OCI-LY1 (cell line): Measurements from ENCODE around the gene NOTCH4.
A peak's percentile ranks its signal among the peaks of the same experiment; 100 is the strongest.

Experiments
- H2AFZ ChIP-seq: fragments of 200-600 bp; sonication (generic), shearing (Covaris generic); 2 replicates; pipeline ENCODE4 v1.6.0; 2014; ENCODE audit warnings: antibody characterized with exemption, mild to moderate bottlenecking, low read length
- H3F3A ChIP-seq: fragments of 200-600 bp; sonication (generic), shearing (Covaris generic); 2 replicates; pipeline ENCODE4 v1.6.0; 2014; ENCODE audit warnings: mild to moderate bottlenecking, antibody characterized with exemption, low read length, moderate library complexity; ENCODE audit not compliant: insufficient read depth
- H3K27ac ChIP-seq: fragments of 200-600 bp; sonication (generic); 2 replicates; pipeline ENCODE4 v1.5.1; 2014; ENCODE audit warnings: low read length, mixed run types, mild to moderate bottlenecking, low read depth; ENCODE audit not compliant: poor library complexity, severe bottlenecking
- H3K27me3 ChIP-seq: fragments of 200-600 bp; sonication (generic); 2 replicates; pipeline ENCODE4 v1.6.0; 2014; ENCODE audit warnings: antibody characterized with exemption, mild to moderate bottlenecking, low read length, moderate library complexity; ENCODE audit not compliant: insufficient read depth
- H3K36me3 ChIP-seq: fragments of 200-600 bp; sonication (generic); 2 replicates; pipeline ENCODE4 v1.6.1; 2014; ENCODE audit warnings: mild to moderate bottlenecking, antibody characterized with exemption, low read length, moderate library complexity, mixed read lengths; ENCODE audit not compliant: insufficient read depth
- H3K4me1 ChIP-seq: fragments of 200-600 bp; sonication (generic); 2 replicates; pipeline ENCODE4 v1.5.1; 2014; ENCODE audit warnings: mild to moderate bottlenecking, low read length, moderate library complexity; ENCODE audit not compliant: insufficient read depth, severe bottlenecking
- H3K4me2 ChIP-seq: fragments of 200-600 bp; sonication (generic), shearing (Covaris generic); 2 replicates; pipeline ENCODE4 v1.6.1; 2014; ENCODE audit warnings: low read length
- H3K4me3 ChIP-seq: fragments of 200-600 bp; sonication (generic); 2 replicates; pipeline ENCODE4 v1.5.1; 2014; ENCODE audit warnings: low read length, low read depth, mild to moderate bottlenecking, mixed read lengths; ENCODE audit not compliant: poor library complexity, severe bottlenecking
- H3K79me2 ChIP-seq: fragments of 200-600 bp; shearing (Covaris generic); 2 replicates; pipeline ENCODE4 v1.6.1; 2016; ENCODE audit warnings: mixed run types, low read length, mixed read lengths; ENCODE audit not compliant: insufficient read depth
- H3K9ac ChIP-seq: fragments of 200-600 bp; sonication (generic), shearing (Covaris generic); 2 replicates; pipeline ENCODE4 v1.6.1; 2014; ENCODE audit warnings: mild to moderate bottlenecking, low read length, mixed read lengths
- H3K9me2 ChIP-seq: fragments of 200-600 bp; sonication (generic), shearing (Covaris generic); 2 replicates; pipeline ENCODE4 v1.6.1; 2014; ENCODE audit warnings: low read depth, mild to moderate bottlenecking, low read length, mixed read lengths
- H3K9me3 ChIP-seq: fragments of 200-600 bp; shearing (Covaris generic); 2 replicates; pipeline ENCODE4 v1.6.1; 2014; ENCODE audit warnings: low read length, mixed read lengths
- H4K20me1 ChIP-seq: fragments of 200-600 bp; sonication (generic), shearing (Covaris generic); 2 replicates; pipeline ENCODE4 v1.6.0; 2016; ENCODE audit warnings: mild to moderate bottlenecking, low read length; ENCODE audit not compliant: insufficient read depth
- CTCF ChIP-seq: fragments of 200-600 bp; sonication (generic), shearing (Covaris generic); IDR thresholded peaks from 2 replicates; pipeline ENCODE4 v1.5.1; 2017; ENCODE audit warnings: mild to moderate bottlenecking, antibody characterized with exemption, low read length, moderate library complexity, mixed read lengths
- EZH2 ChIP-seq: fragments of 200-600 bp; sonication (generic), shearing (Covaris generic); IDR thresholded peaks from 2 replicates; pipeline ENCODE4 v1.8.0; 2017; ENCODE audit warnings: borderline replicate concordance, mixed run types, mild to moderate bottlenecking, antibody characterized with exemption, low read length, moderate library complexity, mixed read lengths

Gene NOTCH4

GRCh38 chr6:32170294-32170693, 53.6 kb downstream of the NOTCH4 start:
- Histone ChIP-seq H2AFZ (no peak overlapping the region), H3K27ac (no peak overlapping the region), H3K9me2 (no peaks in the 10 kb centered on the region), H3K27me3 (no peaks in the 10 kb centered on the region), H3K79me2 (peaks cover 7% of the 10 kb centered on the region; the same call in 1 of the 2 replicates), H3K9me3 (no peaks in the 10 kb centered on the region), H3K9ac (no peak overlapping the region), H3K36me3 (peaks cover 37% of the 10 kb centered on the region; the same call in 1 of the 2 replicates), H3K4me2 (no peak overlapping the region), H3F3A (no peaks in the 10 kb centered on the region), H4K20me1 (no peaks in the 10 kb centered on the region), H3K4me3 (no peak overlapping the region), H3K4me1 (peaks cover 50% of the 10 kb centered on the region)
- TF ChIP-seq CTCF = no peak
- no peak for TF ChIP-seq EZH2

- no peaks in the 10 kb centered on the region for H3K9me2 ChIP-seq
- H2AFZ ChIP-seq = no peak overlapping the region
- H3K4me3 ChIP-seq = no peak overlapping the region
- no peaks in the 10 kb centered on the region for H3K79me2 ChIP-seq
- no peak overlapping the region for H3K4me2 ChIP-seq
- no peaks in the 10 kb centered on the region for H3K9me3 ChIP-seq
- H3F3A ChIP-seq = no peaks in the 10 kb centered on the region
- no peaks in the 10 kb centered on the region for H4K20me1 ChIP-seq
- H3K27me3 ChIP-seq = no peaks in the 10 kb centered on the region
- TF ChIP-seq EZH2 = no peak
- no peak for TF ChIP-seq CTCF
- H3K27ac ChIP-seq = no peak overlapping the region
- peaks cover 37% of the 10 kb centered on the region; the same call in 1 of the 2 replicates for H3K36me3 ChIP-seq
- H3K9ac ChIP-seq = no peak overlapping the region
- peaks cover 37% of the 10 kb centered on the region for H3K4me1 ChIP-seq
Observed at GRCh38 chr6:32168807-32169591, 54.9 kb downstream of the NOTCH4 start.

GRCh38 chr6:32168350-32168749, 55.5 kb downstream of the NOTCH4 start:
- Histone ChIP-seq H3K9me2 (no peaks in the 10 kb centered on the region), H3K9me3 (no peaks in the 10 kb centered on the region), H3K27me3 (no peaks in the 10 kb centered on the region), H3K79me2 (no peaks in the 10 kb centered on the region), H3F3A (no peaks in the 10 kb centered on the region), H3K4me3 (no peak overlapping the region), H2AFZ (no peak overlapping the region), H4K20me1 (no peaks in the 10 kb centered on the region), H3K9ac (no peak overlapping the region; the same call in 1 of the 2 replicates), H3K4me2 (no peak overlapping the region), H3K4me1 (peaks cover 31% of the 10 kb centered on the region), H3K36me3 (peaks cover 37% of the 10 kb centered on the region; the same call in 1 of the 2 replicates), H3K27ac (peak overlapping the region; percentile 56)
- TF ChIP-seq EZH2 = no peak
- TF ChIP-seq CTCF = no peak
